DND-41 (cell line): ENCODE results near the gene PLEKHG3.

Experiments
- ATAC-seq: fragments of 200-7000 bp; cut with Tn5 transposase; 3 replicates; pipeline ENCODE4 v1.9.1; 2021; ENCODE audit warnings: low read depth; ENCODE audit not compliant: insufficient read depth
- DNase-seq: peaks from one replicate; pipeline ENCODE4 v3.0.0-alpha.2; 2020
- H2AFZ ChIP-seq: 2 replicates; pipeline ENCODE4 v1.6.0; 2012; ENCODE audit warnings: low read depth, low read length
- H3K27ac ChIP-seq: 2 replicates; pipeline ENCODE4 v1.5.1; 2012; ENCODE audit warnings: low read length, inconsistent platforms
- H3K27me3 ChIP-seq: fragments of 200-600 bp; sonication (generic); 2 replicates; pipeline ENCODE4 v1.6.0; 2012; ENCODE audit warnings: low read length, mild to moderate bottlenecking, inconsistent platforms; ENCODE audit not compliant: insufficient read depth, poor library complexity
- H3K36me3 ChIP-seq: 2 replicates; pipeline ENCODE4 v1.5.1; 2012; ENCODE audit warnings: low read length, inconsistent platforms; ENCODE audit not compliant: insufficient read depth
- H3K4me1 ChIP-seq: 2 replicates; pipeline ENCODE4 v1.5.1; 2012; ENCODE audit warnings: mild to moderate bottlenecking, low read length; ENCODE audit not compliant: insufficient read depth
- H3K4me2 ChIP-seq: 2 replicates; pipeline ENCODE4 v1.6.0; 2012; ENCODE audit warnings: mild to moderate bottlenecking, moderate library complexity, low read length, inconsistent platforms; ENCODE audit not compliant: insufficient read depth
- H3K4me3 ChIP-seq, 2 experiments: fragments of 200-600 bp in 1 of 2; shearing (Covaris generic) in 1 of 2; 2 replicates each; pipeline ENCODE4 v1.5.1; 2012 to 2016; ENCODE audit warnings: inconsistent platforms in 2 of 2, low read length in 2 of 2, mild to moderate bottlenecking in 2 of 2, low read depth in 1 of 2, moderate library complexity in 1 of 2
- H3K79me2 ChIP-seq: 2 replicates; pipeline ENCODE4 v1.6.0; 2012; ENCODE audit warnings: low read length, inconsistent platforms; ENCODE audit not compliant: insufficient read depth
- H3K9ac ChIP-seq: 2 replicates; pipeline ENCODE4 v1.6.0; 2012; ENCODE audit warnings: low read depth, mild to moderate bottlenecking, inconsistent platforms, low read length, moderate library complexity
- H3K9me3 ChIP-seq: 2 replicates; pipeline ENCODE4 v1.5.1; 2012; ENCODE audit warnings: low read length, moderate library complexity, mild to moderate bottlenecking, inconsistent platforms; ENCODE audit not compliant: insufficient read depth, severe bottlenecking
- H4K20me1 ChIP-seq: 2 replicates; pipeline ENCODE4 v1.6.0; 2012; ENCODE audit warnings: low read length; ENCODE audit not compliant: insufficient read depth
- CTCF ChIP-seq: IDR thresholded peaks from 2 replicates; pipeline ENCODE4 v1.5.1; 2012; ENCODE audit warnings: borderline replicate concordance, low read length, moderate library complexity, mild to moderate bottlenecking; ENCODE audit not compliant: poor library complexity, severe bottlenecking; ENCODE audit errors: extremely low read depth
- EZH2 ChIP-seq: IDR thresholded peaks from 3 replicates; pipeline ENCODE4 v1.6.1; 2012; ENCODE audit warnings: borderline replicate concordance, low read depth, mild to moderate bottlenecking, moderate library complexity, low read length, inconsistent platforms; ENCODE audit not compliant: severe bottlenecking

PLEKHG3 gene

GRCh38 chr14:64683264-64683663 is 21.0 kb upstream of the PLEKHG3 start:
- Histone ChIP-seq H3K27me3 (peaks cover 3% of the 10 kb centered on the region), H3K9ac (no peak overlapping the region), H2AFZ (no peak overlapping the region), H3K36me3 (no peaks in the 10 kb centered on the region), H3K4me2 (no peak overlapping the region), H3K9me3 (no peaks in the 10 kb centered on the region), H4K20me1 (no peaks in the 10 kb centered on the region), H3K4me3 (no peak overlapping the region), H3K27ac (no peak overlapping the region), H3K4me1 (no peaks in the 10 kb centered on the region), H3K79me2 (no peaks in the 10 kb centered on the region)
- no peak for ATAC-seq
- no peak for TF ChIP-seq CTCF
- TF ChIP-seq EZH2: no peak
- no peak for DNase-seq

GRCh38 chr14:64684091-64684490 is 20.1 kb upstream of the PLEKHG3 start:
- no peak overlapping the region for H3K4me3 ChIP-seq
- H3K79me2 ChIP-seq: no peaks in the 10 kb centered on the region
- no peaks in the 10 kb centered on the region for H4K20me1 ChIP-seq
- no peak for TF ChIP-seq CTCF
- H3K27me3 ChIP-seq: peaks cover 5% of the 10 kb centered on the region
- DNase-seq (no peak), ATAC-seq (no peak)
- H2AFZ ChIP-seq: no peak overlapping the region
- H3K4me1 ChIP-seq: no peaks in the 10 kb centered on the region
- H3K9ac ChIP-seq: no peak overlapping the region
- H3K36me3 ChIP-seq: no peaks in the 10 kb centered on the region
- no peak overlapping the region for H3K27ac ChIP-seq
- H3K4me2 ChIP-seq: no peak overlapping the region
- H3K9me3 ChIP-seq: no peaks in the 10 kb centered on the region

GRCh38 chr14:64685371-64686281 is 18.6 kb upstream of the PLEKHG3 start:
- Histone ChIP-seq H3K4me1 (no peaks in the 10 kb centered on the region), H3K9ac (no peak overlapping the region), H3K27ac (no peak overlapping the region), H3K79me2 (no peaks in the 10 kb centered on the region), H2AFZ (no peak overlapping the region), H3K27me3 (peaks cover 5% of the 10 kb centered on the region), H3K36me3 (no peaks in the 10 kb centered on the region), H3K4me3 (no peak overlapping the region), H4K20me1 (no peaks in the 10 kb centered on the region), H3K9me3 (no peaks in the 10 kb centered on the region), H3K4me2 (no peak overlapping the region)
- ATAC-seq (no peak), DNase-seq (no peak)
- TF ChIP-seq EZH2: no peak
- TF ChIP-seq CTCF: no peak
